ENCODE measurements around the gene BCL2L2. TPM values are rescaled to one million over a fixed set of nuclear protein-coding genes. Genes with fewer than 3 reads are reported as not detected.
A peak's percentile ranks its signal among the peaks of the same experiment; 100 is the strongest.

The BCL2L2 gene
- total and polyA plus RNA-seq, 2 experiments from 2014 or later = 4.3 to 20.8 TPM

- Histone ChIP-seq H3K27ac (no peak overlapping the region), H3K4me3 (no peak overlapping the region), H3K27me3 (no peaks in the 10 kb centered on the region), H3K9me3 (ENCODE audit: low read depth) (no peaks in the 10 kb centered on the region), H3K4me2 (no peak overlapping the region), H3K36me3 (replicated peaks; ENCODE audit: insufficient read depth, low read depth) (no peaks in the 10 kb centered on the region), H3K79me2 (peaks cover 50% of the 10 kb centered on the region), H4K20me1 (ENCODE audit: insufficient read depth, poor library complexity, severe bottlenecking) (no peaks in the 10 kb centered on the region), H2AFZ (no peak overlapping the region), H3K9me2 (replicated peaks; ENCODE audit: insufficient read depth) (no peaks in the 10 kb centered on the region), H3K4me1 (ENCODE audit: insufficient read depth) (peaks cover 11% of the 10 kb centered on the region)
- no peak for DNase-seq (ENCODE audit: low spot score)
- 90% methylated on average over 6 of the region's 6 CpGs for WGBS (ENCODE audit: low lambda C conversion rate, missing lambda C conversion rate)
- TF ChIP-seq CTCF (IDR thresholded peaks at IDR 0.05; ENCODE audit: poor library complexity) = no peak
- no peak for TF ChIP-seq EZH2phosphoT487 (IDR thresholded peaks at IDR 0.05; ENCODE audit: low read depth, severe bottlenecking, unreplicated experiment)
- no peak for TF ChIP-seq EZH2 (IDR thresholded peaks at IDR 0.05; ENCODE audit: borderline replicate concordance)
Measured at GRCh38 chr14:23281247-23281646, 25.4 kb upstream of the BCL2L2 start.

GRCh38 chr14:23284654-23285529 lies 21.7 kb upstream of the BCL2L2 start:
- Histone ChIP-seq H3K4me2 (peak overlapping the region; percentile 88), H3K4me3 (peak overlapping the region; percentile 69), H3K27ac (peak overlapping the region; percentile 92), H3K9me3 (ENCODE audit: low read depth) (no peaks in the 10 kb centered on the region), H3K79me2 (peaks cover 50% of the 10 kb centered on the region), H4K20me1 (ENCODE audit: insufficient read depth, poor library complexity, severe bottlenecking) (no peaks in the 10 kb centered on the region), H3K4me1 (ENCODE audit: insufficient read depth) (peaks cover 11% of the 10 kb centered on the region), H2AFZ (peak overlapping the region; percentile 85), H3K36me3 (replicated peaks; ENCODE audit: insufficient read depth, low read depth) (no peaks in the 10 kb centered on the region), H3K27me3 (no peaks in the 10 kb centered on the region), H3K9me2 (replicated peaks; ENCODE audit: insufficient read depth) (no peaks in the 10 kb centered on the region)
- peak; percentile 28 for DNase-seq (ENCODE audit: low spot score)
- TF ChIP-seq CTCF (IDR thresholded peaks at IDR 0.05; ENCODE audit: poor library complexity) (no peak), EZH2 (IDR thresholded peaks at IDR 0.05; ENCODE audit: borderline replicate concordance) (no peak), EZH2phosphoT487 (IDR thresholded peaks at IDR 0.05; ENCODE audit: low read depth, severe bottlenecking, unreplicated experiment) (no peak)
- 37% methylated on average over 9 of the region's 9 CpGs for WGBS (ENCODE audit: low lambda C conversion rate, missing lambda C conversion rate)

- Histone ChIP-seq H4K20me1 (ENCODE audit: insufficient read depth, poor library complexity, severe bottlenecking) (no peaks in the 10 kb centered on the region), H2AFZ (peak overlapping the region; percentile 85), H3K27ac (peak overlapping the region; percentile 92), H3K4me1 (ENCODE audit: insufficient read depth) (peaks cover 11% of the 10 kb centered on the region), H3K79me2 (peaks cover 48% of the 10 kb centered on the region), H3K27me3 (no peaks in the 10 kb centered on the region), H3K9me3 (ENCODE audit: low read depth) (no peaks in the 10 kb centered on the region), H3K9me2 (replicated peaks; ENCODE audit: insufficient read depth) (no peaks in the 10 kb centered on the region), H3K4me3 (peak overlapping the region; percentile 69), H3K36me3 (replicated peaks; ENCODE audit: insufficient read depth, low read depth) (no peaks in the 10 kb centered on the region), H3K4me2 (peak overlapping the region; percentile 88)
- TF ChIP-seq EZH2phosphoT487 (IDR thresholded peaks at IDR 0.05; ENCODE audit: low read depth, severe bottlenecking, unreplicated experiment) (no peak), CTCF (IDR thresholded peaks at IDR 0.05; ENCODE audit: poor library complexity) (no peak), EZH2 (IDR thresholded peaks at IDR 0.05; ENCODE audit: borderline replicate concordance) (no peak)
- WGBS (ENCODE audit: low lambda C conversion rate, missing lambda C conversion rate) = under 1% methylated on average over 15 of the region's 22 CpGs
- no peak for DNase-seq (ENCODE audit: low spot score)
Measured at GRCh38 chr14:23285530-23286019, 21.1 kb upstream of the BCL2L2 start.

All from hepatocyte (in vitro differentiated cells).